ENCODE measurements around the gene SYNJ1.
"Not testable (repeated sequence)": the region's sequence is repeated elsewhere in the genome, so short reads cannot be mapped to it uniquely, and the experiment has no call there.

The SYNJ1 gene

DNA sequence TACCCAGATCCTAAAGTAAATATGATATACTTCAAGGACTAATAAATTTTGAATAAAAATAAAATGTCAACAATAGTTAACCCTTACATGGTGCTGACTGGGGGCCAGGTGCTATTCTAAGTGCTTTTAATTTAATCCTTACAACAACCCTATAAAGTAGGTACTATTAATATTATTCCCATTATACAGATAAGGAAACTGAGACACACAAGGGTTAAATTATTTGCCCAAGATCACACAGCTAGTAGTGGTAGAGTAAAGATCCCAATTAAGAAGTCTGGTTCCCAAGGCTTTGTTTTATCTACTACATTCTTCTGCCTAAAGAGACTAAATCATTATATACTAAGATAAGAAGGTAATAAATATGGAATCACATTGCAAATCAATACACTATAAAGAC, 34.2 kb downstream of the SYNJ1 start:
- TF ChIP-seq, protein P1, sequence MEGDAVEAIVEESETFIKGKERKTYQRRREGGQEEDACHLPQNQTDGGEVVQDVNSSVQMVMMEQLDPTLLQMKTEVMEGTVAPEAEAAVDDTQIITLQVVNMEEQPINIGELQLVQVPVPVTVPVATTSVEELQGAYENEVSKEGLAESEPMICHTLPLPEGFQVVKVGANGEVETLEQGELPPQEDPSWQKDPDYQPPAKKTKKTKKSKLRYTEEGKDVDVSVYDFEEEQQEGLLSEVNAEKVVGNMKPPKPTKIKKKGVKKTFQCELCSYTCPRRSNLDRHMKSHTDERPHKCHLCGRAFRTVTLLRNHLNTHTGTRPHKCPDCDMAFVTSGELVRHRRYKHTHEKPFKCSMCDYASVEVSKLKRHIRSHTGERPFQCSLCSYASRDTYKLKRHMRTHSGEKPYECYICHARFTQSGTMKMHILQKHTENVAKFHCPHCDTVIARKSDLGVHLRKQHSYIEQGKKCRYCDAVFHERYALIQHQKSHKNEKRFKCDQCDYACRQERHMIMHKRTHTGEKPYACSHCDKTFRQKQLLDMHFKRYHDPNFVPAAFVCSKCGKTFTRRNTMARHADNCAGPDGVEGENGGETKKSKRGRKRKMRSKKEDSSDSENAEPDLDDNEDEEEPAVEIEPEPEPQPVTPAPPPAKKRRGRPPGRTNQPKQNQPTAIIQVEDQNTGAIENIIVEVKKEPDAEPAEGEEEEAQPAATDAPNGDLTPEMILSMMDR (IDR thresholded peaks at IDR 0.05; ENCODE audit: low read depth, low read length) = no peak

DNA sequence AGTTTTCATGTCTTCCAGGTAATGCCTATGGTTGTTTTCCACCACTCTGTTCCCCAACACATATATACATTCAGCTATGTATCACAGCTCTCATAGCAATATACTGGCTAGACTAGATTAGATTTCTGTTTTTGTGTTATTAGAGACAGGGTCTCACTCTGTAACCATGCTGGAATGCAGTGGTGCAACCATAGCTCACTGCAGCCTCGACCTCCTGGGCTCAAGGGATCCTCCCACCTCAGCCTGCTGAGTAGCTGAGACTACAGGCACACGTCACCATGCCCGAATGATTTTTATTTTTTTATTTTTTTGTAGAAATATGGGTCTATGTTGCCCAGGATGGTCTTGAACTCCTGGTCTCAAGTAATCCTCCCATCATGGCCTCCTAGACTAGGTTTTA, 37.7 kb downstream of the SYNJ1 start:
- TF ChIP-seq, protein P1 (IDR thresholded peaks at IDR 0.05; ENCODE audit: low read depth, low read length) = no peak
- no peak overlapping the region for H3K4me3 ChIP-seq (ENCODE audit: low read depth, low read length)

More for the DNA sequence above, 34.2 kb downstream of the SYNJ1 start:
- no peak overlapping the region for H3K4me3 ChIP-seq (ENCODE audit: low read depth, low read length)

DNA sequence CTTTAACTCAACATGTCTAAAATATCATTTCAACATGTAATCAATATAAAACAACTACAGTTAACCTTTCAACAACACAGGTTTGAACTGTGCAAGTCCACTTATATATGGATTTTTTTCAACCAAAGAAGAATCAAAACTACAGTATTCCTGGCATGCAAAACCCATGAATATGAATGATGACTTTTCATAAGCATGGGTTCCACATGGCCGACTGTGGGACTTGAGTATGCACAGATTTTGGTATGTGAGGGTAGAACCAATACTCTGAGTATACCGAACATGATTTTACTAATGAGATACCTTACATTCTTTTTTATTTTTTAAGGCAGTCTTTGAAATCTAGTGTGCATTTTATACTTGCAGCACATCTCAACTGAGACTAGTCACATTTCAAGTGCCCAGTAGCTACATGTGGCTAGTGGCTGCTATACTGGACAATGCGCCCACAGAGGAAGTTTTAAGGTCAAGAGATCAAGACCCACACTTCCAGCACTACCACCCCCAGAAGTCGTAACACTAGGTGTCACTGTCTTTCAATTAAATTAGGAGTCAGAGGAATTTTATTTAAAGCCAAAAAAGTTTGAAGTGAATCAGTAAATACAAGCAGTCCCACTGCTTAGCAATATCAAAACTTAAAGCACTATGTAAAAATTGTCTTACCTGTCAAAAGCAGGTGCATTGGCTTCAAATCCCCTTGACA, 40.0 kb downstream of the SYNJ1 start:
- no peak overlapping the region for H3K4me3 ChIP-seq (ENCODE audit: low read depth, low read length)
- TF ChIP-seq, protein P1 (IDR thresholded peaks at IDR 0.05; ENCODE audit: low read depth, low read length) = no peak

DNA sequence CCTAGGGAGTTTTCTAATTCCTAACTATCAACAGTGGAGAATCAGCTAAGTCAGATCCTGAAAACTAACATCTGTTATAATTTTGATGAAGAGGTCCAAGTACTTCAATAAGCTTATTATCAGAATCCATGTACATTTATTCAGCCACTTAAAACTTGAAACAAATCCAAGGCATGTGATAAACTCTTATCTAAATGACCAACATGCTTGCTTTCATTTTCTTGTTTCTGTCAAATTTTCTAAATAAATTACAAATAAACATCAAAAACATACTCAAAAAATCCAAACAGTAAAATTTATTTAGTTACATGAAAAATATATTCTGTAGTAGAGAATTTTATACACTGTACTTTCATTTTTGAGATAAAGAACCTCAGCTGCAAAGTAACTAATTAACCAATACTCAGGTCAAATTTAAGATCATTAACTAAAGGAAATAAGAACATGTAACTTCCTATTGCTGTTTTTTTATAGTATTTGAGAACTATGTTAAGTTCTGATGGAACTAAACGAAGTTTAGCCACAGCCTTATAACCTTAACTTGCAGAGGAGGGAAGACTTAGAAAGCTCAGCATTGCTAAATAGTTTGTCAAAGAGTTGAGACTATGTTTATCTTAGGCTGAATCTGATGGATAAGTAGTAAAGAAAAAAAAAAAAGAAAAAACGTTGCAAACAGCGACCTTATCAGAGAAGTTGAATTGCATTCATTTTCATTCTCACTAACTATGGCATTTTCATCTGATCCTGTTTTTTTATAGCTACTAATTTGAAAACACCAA, 44.9 kb downstream of the SYNJ1 start:
- TF ChIP-seq, protein P1 (IDR thresholded peaks at IDR 0.05; ENCODE audit: low read depth, low read length) = no peak
- H3K4me3 ChIP-seq (ENCODE audit: low read depth, low read length) = no peak overlapping the region

DNA sequence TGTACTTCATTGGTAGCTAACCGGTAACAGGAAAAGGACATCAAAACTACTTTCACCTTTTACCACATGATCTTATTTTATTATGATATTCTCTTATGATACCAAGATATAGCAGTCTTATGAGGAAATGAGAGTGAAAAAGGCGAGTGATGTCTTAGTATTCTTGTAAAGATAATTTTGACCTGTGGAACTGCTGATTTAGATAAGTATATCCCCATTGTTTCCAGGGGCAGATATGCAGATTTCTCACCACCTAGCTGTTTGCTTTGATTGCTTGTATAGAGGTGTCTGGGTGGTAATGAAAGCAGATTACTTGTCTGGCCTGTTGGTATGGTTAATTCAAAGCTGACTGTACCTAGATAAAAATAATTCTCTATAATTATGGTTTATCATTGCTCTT, 53.1 kb downstream of the SYNJ1 start:
- TF ChIP-seq, protein P1 (IDR thresholded peaks at IDR 0.05; ENCODE audit: low read depth, low read length) = no peak
- H3K4me3 ChIP-seq (ENCODE audit: low read depth, low read length) = no peak overlapping the region

DNA sequence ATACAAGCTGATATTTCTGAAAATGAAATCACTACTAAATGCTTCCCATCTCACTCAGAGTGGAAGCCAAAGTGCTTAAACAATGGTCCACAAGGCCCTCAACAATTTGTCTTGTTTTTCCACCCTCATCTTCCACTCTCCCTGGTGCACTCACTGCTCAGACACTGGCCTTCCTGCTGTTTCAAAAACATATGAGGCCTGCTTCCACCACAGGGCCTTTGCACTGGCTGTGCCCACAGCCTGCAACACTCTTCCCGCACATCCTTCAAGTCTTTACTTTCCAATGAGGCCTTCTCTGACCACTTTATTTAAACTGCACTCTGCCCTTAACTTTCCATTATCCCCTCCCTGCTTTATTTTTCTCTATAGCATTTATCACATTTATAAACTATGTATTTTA, 53.8 kb downstream of the SYNJ1 start:
- TF ChIP-seq, protein P1 (IDR thresholded peaks at IDR 0.05; ENCODE audit: low read depth, low read length) = no peak

DNA sequence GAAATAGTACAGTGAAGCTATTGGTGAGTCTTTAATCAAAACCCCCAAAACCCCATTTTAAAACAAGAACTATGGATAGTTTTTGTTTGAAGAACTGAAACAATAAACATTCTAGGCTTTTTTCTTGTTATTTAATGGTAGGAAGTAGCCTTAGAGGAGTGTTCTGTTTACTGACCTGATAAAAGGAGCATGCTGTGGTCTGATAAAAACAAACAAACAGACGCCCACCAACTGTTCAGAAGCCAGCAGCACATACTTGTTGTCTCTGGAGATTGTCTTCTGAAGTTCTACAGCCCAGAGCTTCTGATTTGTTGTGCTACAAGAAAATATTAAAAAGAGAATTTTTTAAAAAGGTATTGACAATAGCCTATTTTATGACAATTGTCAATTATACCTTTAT, 61.6 kb downstream of the SYNJ1 start:
- no peak overlapping the region for H3K4me3 ChIP-seq (ENCODE audit: low read depth, low read length)
- TF ChIP-seq, protein P1 (IDR thresholded peaks at IDR 0.05; ENCODE audit: low read depth, low read length) = no peak

More for the DNA sequence above, 53.8 kb downstream of the SYNJ1 start:
- no peak overlapping the region for H3K4me3 ChIP-seq (ENCODE audit: low read depth, low read length)

DNA sequence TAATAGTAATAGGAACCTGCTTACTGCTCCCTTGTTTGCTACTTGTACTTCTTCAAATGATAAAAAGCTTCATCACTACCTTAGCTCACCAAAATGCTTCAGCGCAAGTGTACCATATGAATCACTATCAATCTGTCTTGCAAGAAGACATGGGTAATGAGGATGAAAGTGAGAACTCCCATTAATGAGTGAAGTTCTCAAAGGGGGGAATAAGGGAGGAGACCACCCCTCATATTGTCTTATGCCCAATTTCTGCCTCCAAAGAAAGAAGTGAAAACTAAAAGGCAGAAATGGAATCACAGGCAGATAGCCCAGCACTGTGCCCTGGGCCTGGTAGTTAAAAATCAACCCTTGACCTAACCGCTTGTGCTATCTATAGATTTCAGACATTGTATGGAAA, 63.7 kb downstream of the SYNJ1 start:
- not testable (repeated sequence) for H3K4me3 ChIP-seq (ENCODE audit: low read depth, low read length)

DNA sequence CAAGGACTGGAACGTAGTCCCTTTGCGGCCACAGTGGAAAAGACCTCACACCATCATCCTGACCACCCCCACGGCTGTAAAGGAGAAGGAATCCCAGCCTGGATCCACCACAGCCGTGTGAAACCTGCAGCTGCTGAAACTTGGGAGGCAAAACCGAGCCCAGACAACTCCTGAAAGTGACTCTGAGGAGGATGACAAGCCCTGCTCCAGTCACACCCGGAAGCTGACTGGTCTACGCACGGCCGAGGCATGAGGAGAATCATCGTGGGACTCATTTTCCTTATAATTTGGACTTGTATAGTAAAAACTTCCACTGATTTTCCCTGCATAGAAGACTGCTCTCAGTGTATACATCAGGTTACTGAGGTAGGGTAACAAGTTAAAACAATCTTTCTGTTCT, 65.8 kb downstream of the SYNJ1 start:
- H3K4me3 ChIP-seq (ENCODE audit: low read depth, low read length) = not testable (repeated sequence)

DNA sequence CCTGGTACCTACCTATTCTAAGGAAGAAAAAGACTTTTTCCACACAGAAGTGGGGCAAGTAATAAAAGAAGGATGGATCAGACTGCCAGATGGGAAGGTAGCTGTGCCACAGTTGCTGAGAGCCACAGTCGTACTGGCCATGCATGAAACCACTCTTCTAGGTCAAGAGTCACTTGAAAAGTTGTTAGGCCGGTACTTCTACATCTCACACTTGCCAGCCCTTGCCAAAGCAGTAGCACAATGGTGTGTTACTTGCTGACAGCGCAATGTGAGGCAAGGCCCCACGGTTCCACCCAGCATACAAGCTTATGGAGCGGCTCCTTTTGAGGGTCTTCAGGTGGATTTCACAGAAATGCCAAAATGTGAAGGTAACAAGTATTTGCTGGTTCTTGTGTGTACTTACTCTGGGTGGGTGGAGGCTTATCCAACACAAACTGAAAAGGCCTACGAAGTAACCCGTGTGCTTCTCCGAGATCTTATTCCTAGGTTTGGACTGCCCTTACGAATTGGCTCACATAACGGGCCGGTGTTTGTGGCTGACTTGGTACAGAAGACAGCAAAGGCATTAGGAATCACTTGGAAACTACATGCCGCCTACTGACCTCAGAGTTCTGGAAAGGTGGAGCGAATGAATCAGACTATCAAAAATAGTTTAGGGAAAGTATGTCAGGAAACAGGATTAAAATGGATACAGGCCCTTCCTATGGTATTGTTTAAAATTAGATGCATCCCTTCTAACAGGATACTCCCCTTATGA, 66.6 kb downstream of the SYNJ1 start:
- not testable (repeated sequence) for H3K4me3 ChIP-seq (ENCODE audit: low read depth, low read length)

Data from WI38 (cell line).